IMR-90 (cell line): ENCODE results near the gene FAM81A. TPM values are rescaled to one million over a fixed set of nuclear protein-coding genes. Genes with fewer than 3 reads are reported as not detected.

ENCODE experiments used
- ATAC-seq: fragments of 200-7000 bp; cut with Tn5 transposase; 2 replicates; pipeline ENCODE4 v1.9.1; 2020; ENCODE audit warnings: low read depth, mild to moderate bottlenecking, moderate library complexity
- BruUV-seq: library from RNA; stranded (reverse); fragments of 400-500 nt; replicated peaks from 2 replicates; lab custom pipeline; 2021; lab: Mats Ljungman, UMichigan
- CTCF ChIA-PET: fragments of 300-600 bp; formaldehyde crosslinking; extraction: SDS; loops from one replicate; lab custom pipeline; 2021; ENCODE audit warnings: antibody characterized with exemption; lab: Yijun Ruan, JAX
- POLR2A ChIA-PET: fragments of 300-600 bp; sonication (Branson Sonifier 250); formaldehyde crosslinking; loops from one replicate; lab custom pipeline; 2022; ENCODE audit warnings: antibody characterized with exemption; ENCODE audit not compliant: unreplicated experiment; lab: Charles Lee
- DNase-seq: peaks from one replicate; pipeline ENCODE4 v3.0.0; 2013
- H2AFZ ChIP-seq: replicated peaks from 2 replicates; pipeline ENCODE3; 2013; ENCODE audit warnings: low read length, mild to moderate bottlenecking; ENCODE audit not compliant: poor library complexity
- H2AK5ac ChIP-seq: 2 replicates; pipeline ENCODE4 v1.6.1; 2013; ENCODE audit warnings: low read depth, low read length, inconsistent platforms
- H2AK9ac ChIP-seq: replicated peaks from 2 replicates; pipeline ENCODE3; 2013; ENCODE audit warnings: mild to moderate bottlenecking, low read depth, low read length, moderate library complexity; ENCODE audit not compliant: poor library complexity
- H2BK120ac ChIP-seq: 2 replicates; pipeline ENCODE4 v1.6.1; 2013; ENCODE audit warnings: low read depth, low read length, inconsistent platforms
- H2BK15ac ChIP-seq: 3 replicates; pipeline ENCODE4 v1.6.1; 2013; ENCODE audit warnings: low read depth, low read length, inconsistent platforms
- H2BK20ac ChIP-seq: 2 replicates; pipeline ENCODE4 v1.6.1; 2013; ENCODE audit warnings: low read depth, mild to moderate bottlenecking, inconsistent platforms, low read length, moderate library complexity
- H2BK5ac ChIP-seq: 2 replicates; pipeline ENCODE4 v1.6.1; 2013; ENCODE audit warnings: mild to moderate bottlenecking, low read depth, low read length, inconsistent platforms; ENCODE audit not compliant: poor library complexity, severe bottlenecking
- H3K14ac ChIP-seq: replicated peaks from 2 replicates; pipeline ENCODE4 v1.6.1; 2013; ENCODE audit warnings: low read depth, low read length, inconsistent platforms
- H3K18ac ChIP-seq: 2 replicates; pipeline ENCODE4 v1.6.1; 2013; ENCODE audit warnings: low read depth, low read length, control low read depth
- H3K23ac ChIP-seq: 2 replicates; pipeline ENCODE4 v1.6.1; 2013; ENCODE audit warnings: low read depth, low read length, inconsistent platforms
- H3K27ac ChIP-seq: 2 replicates; pipeline ENCODE4 v1.5.1; 2013; ENCODE audit warnings: mild to moderate bottlenecking, control low read depth, low read length; ENCODE audit not compliant: insufficient read depth
- H3K27me3 ChIP-seq: 2 replicates; pipeline ENCODE4 v1.6.1; 2013; ENCODE audit warnings: low read length; ENCODE audit not compliant: control insufficient read depth, insufficient read depth
- H3K36me3 ChIP-seq: 2 replicates; pipeline ENCODE4 v1.6.1; 2013; ENCODE audit warnings: low read length, mixed read lengths; ENCODE audit not compliant: control insufficient read depth, insufficient read depth
- H3K4ac ChIP-seq: 2 replicates; pipeline ENCODE4 v1.6.1; 2013; ENCODE audit warnings: low read depth, low read length, inconsistent platforms
- H3K4me1 ChIP-seq: 2 replicates; pipeline ENCODE4 v1.6.1; 2013; ENCODE audit warnings: low read length, mixed read lengths; ENCODE audit not compliant: control insufficient read depth, insufficient read depth
- H3K4me2 ChIP-seq: 2 replicates; pipeline ENCODE4 v1.6.1; 2013; ENCODE audit warnings: low read depth, mild to moderate bottlenecking, control low read depth, low read length, moderate library complexity
- H3K4me3 ChIP-seq: 2 replicates; pipeline ENCODE4 v1.5.1; 2013; ENCODE audit warnings: low read depth, mild to moderate bottlenecking, control low read depth, low read length, moderate library complexity; ENCODE audit not compliant: insufficient read depth
- H3K56ac ChIP-seq: 2 replicates; pipeline ENCODE4 v1.6.1; 2013; ENCODE audit warnings: low read length, inconsistent platforms; ENCODE audit not compliant: insufficient read depth; ENCODE audit errors: extremely low read depth
- H3K79me1 ChIP-seq, 2 experiments: 2 replicates each; pipeline ENCODE4 v1.6.1; 2013; ENCODE audit warnings: low read length in 2 of 2, inconsistent platforms in 1 of 2, low read depth in 1 of 2
- H3K9ac ChIP-seq: 2 replicates; pipeline ENCODE4 v1.6.1; 2013; ENCODE audit warnings: low read depth, low read length, control low read depth
- H3K9me1 ChIP-seq: 2 replicates; pipeline ENCODE4 v1.6.1; 2013; ENCODE audit warnings: low read length, inconsistent platforms; ENCODE audit not compliant: insufficient read depth
- H3K9me3 ChIP-seq: 2 replicates; pipeline ENCODE4 v1.6.1; 2013; ENCODE audit warnings: low read length; ENCODE audit not compliant: control insufficient read depth, insufficient read depth
- H4K20me1 ChIP-seq: 2 replicates; pipeline ENCODE4 v1.6.1; 2013; ENCODE audit warnings: low read length, inconsistent platforms; ENCODE audit not compliant: insufficient read depth
- H4K5ac ChIP-seq: 2 replicates; pipeline ENCODE4 v1.6.1; 2013; ENCODE audit warnings: mild to moderate bottlenecking, low read depth, low read length, control low read depth
- H4K8ac ChIP-seq, 2 experiments: 2 replicates each; pipeline ENCODE4 v1.6.1; 2013; ENCODE audit warnings: low read depth in 2 of 2, low read length in 2 of 2, control low read depth in 1 of 2, inconsistent platforms in 1 of 2
- H4K91ac ChIP-seq: 2 replicates; pipeline ENCODE4 v1.6.1; 2013; ENCODE audit warnings: low read depth, low read length, inconsistent platforms; ENCODE audit not compliant: insufficient read depth
- BHLHE40 ChIP-seq: fragments of 150-350 bp; IDR thresholded peaks from 2 replicates; pipeline ENCODE4 v1.6.1; 2016; ENCODE audit warnings: mild to moderate bottlenecking, low read depth, low read length
- CEBPB ChIP-seq: IDR thresholded peaks from 2 replicates; pipeline ENCODE4 v1.6.1; 2012; ENCODE audit warnings: low read depth, low read length, improper control_type of control experiment
- CHD1 ChIP-seq: IDR thresholded peaks from 2 replicates; pipeline ENCODE4 v1.6.1; 2012; ENCODE audit warnings: low read depth, low read length, improper control_type of control experiment
- FOS ChIP-seq: fragments of 150-350 bp; IDR thresholded peaks from 2 replicates; pipeline ENCODE4 v1.6.1; 2016; ENCODE audit warnings: low read depth, low read length
- MAFK ChIP-seq: IDR thresholded peaks from 2 replicates; pipeline ENCODE4 v1.6.1; 2012; ENCODE audit warnings: low read depth, low read length, improper control_type of control experiment
- MAZ ChIP-seq: IDR thresholded peaks from 2 replicates; pipeline ENCODE4 v1.6.1; 2012; ENCODE audit warnings: low read depth, mild to moderate bottlenecking, low read length, improper control_type of control experiment, moderate library complexity, borderline replicate concordance
- MXI1 ChIP-seq: IDR thresholded peaks from 2 replicates; pipeline ENCODE4 v1.6.1; 2012; ENCODE audit warnings: low read depth, mild to moderate bottlenecking, low read length, moderate library complexity, borderline replicate concordance
- NFE2L2 ChIP-seq: fragments of 150-350 bp; IDR thresholded peaks from 2 replicates; pipeline ENCODE4 v1.6.1; 2016; ENCODE audit warnings: low read depth, mild to moderate bottlenecking, low read length
- POLR2A ChIP-seq: IDR thresholded peaks from 2 replicates; pipeline ENCODE4 v1.6.1; 2012; ENCODE audit warnings: mild to moderate bottlenecking, low read depth, low read length
- RAD21 ChIP-seq: IDR thresholded peaks from 2 replicates; pipeline ENCODE4 v1.6.1; 2012; ENCODE audit warnings: low read length, improper control_type of control experiment
- RCOR1 ChIP-seq: IDR thresholded peaks from 2 replicates; pipeline ENCODE4 v1.6.1; 2012; ENCODE audit warnings: mild to moderate bottlenecking, low read length, improper control_type of control experiment; ENCODE audit not compliant: insufficient replicate concordance
- RFX5 ChIP-seq: IDR thresholded peaks from 2 replicates; pipeline ENCODE4 v1.8.0; 2012; ENCODE audit warnings: low read depth, mild to moderate bottlenecking, low read length, moderate library complexity
- SMC3 ChIP-seq: fragments of 150-350 bp; IDR thresholded peaks from 2 replicates; pipeline ENCODE4 v1.6.1; 2016; ENCODE audit warnings: low read depth, mild to moderate bottlenecking, antibody characterized with exemption, low read length, moderate library complexity
- WGBS, 2 experiments: methylation state at CpG; one replicate each; pipeline versions ENCODE4 v1.1.5 to v1.1.7; 2013; ENCODE audit warnings: missing lambda C conversion rate in 2 of 2; ENCODE audit not compliant: insufficient read length in 1 of 2; ENCODE audit errors: extremely low coverage in 2 of 2; 5-methylcytosine and 5-hydroxymethylcytosine counted together
- dilution Hi-C: fragments of 300-500 bp; cut with HindIII; formaldehyde crosslinking; loops from one replicate; pipeline ENCODE4 v1.14.3; 2018; ENCODE audit warnings: low sequenced_read_pairs; ENCODE audit not compliant: unreplicated experiment
- in situ Hi-C: fragments of 300-500 bp; cut with MboI; formaldehyde crosslinking; loops from 3 replicates; pipeline ENCODE4 v1.14.3; 2019; ENCODE audit warnings: low sequenced_read_pairs, inconsistent platforms, mixed read lengths
- intact Hi-C: fragments of 100-400 bp; cut with micrococcal nuclease; formaldehyde crosslinking; loops from 2 replicates; pipeline ENCODE4 v1.10.0; 2022
- polyA plus RNA-seq, 3 experiments: library from polyadenylated mRNA; depleted of rRNA; stranded (reverse); fragments of >200 nt; gene quantifications; 2 replicates each; pipeline ENCODE4 v1.2.3, GENCODE V29; 2012; ENCODE audit warnings: low replicate concordance in 1 of 3
- total RNA-seq: library from RNA; depleted of rRNA; stranded (reverse); fragments of >200 nt; gene quantifications from 2 replicates; pipeline ENCODE4 v1.2.3, GENCODE V29; 2012
- TF ChIP-seq, protein P1 (sequence below): fragments of 150-350 bp; IDR thresholded peaks from 2 replicates; pipeline ENCODE4 v1.6.1; 2016; ENCODE audit warnings: low read depth, mild to moderate bottlenecking, low read length, moderate library complexity, borderline replicate concordance
- TF ChIP-seq, protein P2 (sequence below): conservative IDR thresholded peaks from 2 replicates; pipeline ENCODE4 v1.5.1; 2012; ENCODE audit warnings: mild to moderate bottlenecking, low read depth, low read length, improper control_type of control experiment
- TF ChIP-seq, protein P3 (sequence below): fragments of 150-350 bp; IDR thresholded peaks from 2 replicates; pipeline ENCODE4 v1.6.1; 2017; ENCODE audit warnings: mild to moderate bottlenecking, antibody characterized with exemption, low read length, low read depth

Gene FAM81A
- total and polyA plus RNA-seq, 2 of the 4 experiments (the other 2 are of a cell fraction) = not detected

DNA sequence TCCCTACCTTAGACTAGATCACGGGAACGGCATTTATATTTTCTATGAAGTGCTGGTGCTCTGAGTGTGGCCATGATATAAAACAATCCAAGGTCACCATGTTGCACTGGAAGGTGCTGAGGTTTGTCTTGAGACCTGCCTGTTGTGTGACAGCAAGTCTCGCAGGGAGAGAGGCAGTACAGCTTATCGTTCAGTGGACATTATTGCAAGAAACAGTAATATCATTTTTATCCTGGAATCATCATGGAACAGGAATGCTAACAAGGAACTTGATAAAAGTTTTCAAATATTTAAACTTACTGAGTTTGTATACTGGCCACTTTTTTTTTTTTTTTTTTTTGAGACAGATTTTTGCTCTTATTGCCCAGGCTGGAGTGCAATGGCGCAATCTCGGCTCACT lies 133.6 kb downstream of the FAM81A start:
- Histone ChIP-seq H2AK5ac (no peak overlapping the region), H3K23ac (no peak overlapping the region), H3K36me3 (no peaks in the 10 kb centered on the region), H3K4me2 (no peak overlapping the region), H3K27ac (no peak overlapping the region), H3K14ac (no peak overlapping the region), H4K5ac (no peak overlapping the region), H2AFZ (no peak overlapping the region), H2BK5ac (no peak overlapping the region), H3K79me1 (no peaks in the 10 kb centered on the region), H3K4ac (no peak overlapping the region), H2AK9ac (no peak overlapping the region), H3K9me1 (no peaks in the 10 kb centered on the region), H3K56ac (no peak overlapping the region), H3K4me1 (no peaks in the 10 kb centered on the region), H4K91ac (no peak overlapping the region), H3K4me3 (no peak overlapping the region), H4K8ac (no peak overlapping the region), H2BK120ac (no peak overlapping the region), H3K27me3 (peaks cover 8% of the 10 kb centered on the region), H3K9me3 (no peaks in the 10 kb centered on the region), H3K9ac (no peak overlapping the region), H3K18ac (no peak overlapping the region), H2BK15ac (no peak overlapping the region), H2BK20ac (no peak overlapping the region), H4K20me1 (no peaks in the 10 kb centered on the region)
- DNase-seq = no peak
- ChIA-PET CTCF (interaction anchor here (0.5 to 0.7 kb wide), 2 partner anchors 55 to 150 kb away, joined by 4 to 5 read pairs; no protein-coding TSS in a partner anchor), POLR2A (interaction anchor here (0.6 kb wide), 1 partner anchor 29 kb away, joined by 3 read pairs; no protein-coding TSS in a partner anchor)
- TF ChIP-seq MXI1 (no peak), RFX5 (no peak), FOS (no peak), SMC3 (no peak), CEBPB (no peak), POLR2A (no peak), RAD21 (no peak), MAFK (no peak), CHD1 (no peak), BHLHE40 (no peak), NFE2L2 (no peak), MAZ (no peak), RCOR1 (no peak)
- TF ChIP-seq, protein P1, sequence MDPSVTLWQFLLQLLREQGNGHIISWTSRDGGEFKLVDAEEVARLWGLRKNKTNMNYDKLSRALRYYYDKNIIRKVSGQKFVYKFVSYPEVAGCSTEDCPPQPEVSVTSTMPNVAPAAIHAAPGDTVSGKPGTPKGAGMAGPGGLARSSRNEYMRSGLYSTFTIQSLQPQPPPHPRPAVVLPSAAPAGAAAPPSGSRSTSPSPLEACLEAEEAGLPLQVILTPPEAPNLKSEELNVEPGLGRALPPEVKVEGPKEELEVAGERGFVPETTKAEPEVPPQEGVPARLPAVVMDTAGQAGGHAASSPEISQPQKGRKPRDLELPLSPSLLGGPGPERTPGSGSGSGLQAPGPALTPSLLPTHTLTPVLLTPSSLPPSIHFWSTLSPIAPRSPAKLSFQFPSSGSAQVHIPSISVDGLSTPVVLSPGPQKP = no peak
- TF ChIP-seq, protein P2, sequence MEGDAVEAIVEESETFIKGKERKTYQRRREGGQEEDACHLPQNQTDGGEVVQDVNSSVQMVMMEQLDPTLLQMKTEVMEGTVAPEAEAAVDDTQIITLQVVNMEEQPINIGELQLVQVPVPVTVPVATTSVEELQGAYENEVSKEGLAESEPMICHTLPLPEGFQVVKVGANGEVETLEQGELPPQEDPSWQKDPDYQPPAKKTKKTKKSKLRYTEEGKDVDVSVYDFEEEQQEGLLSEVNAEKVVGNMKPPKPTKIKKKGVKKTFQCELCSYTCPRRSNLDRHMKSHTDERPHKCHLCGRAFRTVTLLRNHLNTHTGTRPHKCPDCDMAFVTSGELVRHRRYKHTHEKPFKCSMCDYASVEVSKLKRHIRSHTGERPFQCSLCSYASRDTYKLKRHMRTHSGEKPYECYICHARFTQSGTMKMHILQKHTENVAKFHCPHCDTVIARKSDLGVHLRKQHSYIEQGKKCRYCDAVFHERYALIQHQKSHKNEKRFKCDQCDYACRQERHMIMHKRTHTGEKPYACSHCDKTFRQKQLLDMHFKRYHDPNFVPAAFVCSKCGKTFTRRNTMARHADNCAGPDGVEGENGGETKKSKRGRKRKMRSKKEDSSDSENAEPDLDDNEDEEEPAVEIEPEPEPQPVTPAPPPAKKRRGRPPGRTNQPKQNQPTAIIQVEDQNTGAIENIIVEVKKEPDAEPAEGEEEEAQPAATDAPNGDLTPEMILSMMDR = no peak
- TF ChIP-seq, protein P3, sequence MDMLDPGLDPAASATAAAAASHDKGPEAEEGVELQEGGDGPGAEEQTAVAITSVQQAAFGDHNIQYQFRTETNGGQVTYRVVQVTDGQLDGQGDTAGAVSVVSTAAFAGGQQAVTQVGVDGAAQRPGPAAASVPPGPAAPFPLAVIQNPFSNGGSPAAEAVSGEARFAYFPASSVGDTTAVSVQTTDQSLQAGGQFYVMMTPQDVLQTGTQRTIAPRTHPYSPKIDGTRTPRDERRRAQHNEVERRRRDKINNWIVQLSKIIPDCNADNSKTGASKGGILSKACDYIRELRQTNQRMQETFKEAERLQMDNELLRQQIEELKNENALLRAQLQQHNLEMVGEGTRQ = no peak
- intact Hi-C loops (no loop called here), in situ Hi-C loops (no loop called here), dilution Hi-C loops (no loop called here)
- WGBS, 2 experiments = no CpG with 5 or more reads among the region's 6 CpGs
- peak; percentile 51 for ATAC-seq
- BruUV-seq = no TSS peak
